Thoracic aorta (tissue), 2 donors: Measurements from ENCODE around the gene CRTAC1. TPM values are rescaled to one million over a fixed set of nuclear protein-coding genes. Genes with fewer than 3 reads are reported as not detected.

Experiments
- ATAC-seq: fragments of 150-250 bp; one replicate; pipeline ENCODE4 v1.8.0; 2017; ENCODE audit warnings: low read depth; ENCODE audit not compliant: insufficient number of reproducible peaks, low FRiP score
- DNase-seq: peaks from one replicate; pipeline ENCODE4 v3.0.0-alpha.2; 2020; ENCODE audit warnings: low spot score
- H3K27ac ChIP-seq, 2 donors: fragments of 200-600 bp; sonication (generic); 1 replicate in 1 of 2; 2 replicates in 1 of 2; pipeline ENCODE4 v1.5.1; 2016; ENCODE audit warnings: mild to moderate bottlenecking in 2 of 2, moderate library complexity in 2 of 2
- H3K27me3 ChIP-seq: fragments of 200-600 bp; sonication (generic); replicated peaks from 2 replicates; pipeline ENCODE4 v1.6.0; 2016; ENCODE audit warnings: mild to moderate bottlenecking; ENCODE audit not compliant: insufficient read depth
- H3K36me3 ChIP-seq: fragments of 200-600 bp; sonication (generic); one replicate; pipeline ENCODE4 v1.5.1; 2016
- H3K4me1 ChIP-seq, 2 donors: fragments of 200-600 bp; sonication (generic); 1 replicate in 1 of 2; 2 replicates in 1 of 2; pipeline versions ENCODE4 v1.5.1 to v1.6.0; 2016; ENCODE audit warnings: low read depth in 2 of 2, mild to moderate bottlenecking in 1 of 2; ENCODE audit not compliant: control insufficient read depth in 1 of 2
- H3K4me3 ChIP-seq: fragments of 200-600 bp; sonication (generic); 2 replicates; pipeline ENCODE4 v1.5.1; 2016; ENCODE audit warnings: mild to moderate bottlenecking
- H3K9me3 ChIP-seq: fragments of 200-600 bp; sonication (generic); 2 replicates; pipeline ENCODE4 v1.5.1; 2016
- CTCF ChIP-seq: fragments of 200-600 bp; sonication (generic); IDR thresholded peaks from one replicate; pipeline ENCODE4 v1.5.1; 2019; ENCODE audit warnings: antibody characterized with exemption
- total RNA-seq, 2 donors: library from RNA; depleted of rRNA; stranded (reverse); fragments of >200 nt; gene quantifications; one replicate each; pipeline versions ENCODE4 v1.1.0 to v1.2.3, GENCODE V29; 2016

CRTAC1 gene
- total RNA-seq, 2 donors from 2014 or later, result 4.3 to 5.2 TPM

- Histone ChIP-seq H3K4me3 (no peak overlapping the region), H3K27ac (no peak overlapping the region), H3K4me1 (no peaks in the 10 kb centered on the region), H3K9me3 (no peaks in the 10 kb centered on the region), H3K27me3 (no peaks in the 10 kb centered on the region), H3K36me3 (no peaks in the 10 kb centered on the region)
- ATAC-seq, result no peak
- no peak for TF ChIP-seq CTCF
- no peak for DNase-seq
These were observed 54.8 kb downstream of the CRTAC1 start for GRCh38 chr10:97975598-97975997.

GRCh38 chr10:97974526-97975525 is 55.6 kb downstream of the CRTAC1 start:
- no peaks in the 10 kb centered on the region for H3K4me1 ChIP-seq
- DNase-seq, result no peak
- H3K4me3 ChIP-seq, result no peak overlapping the region
- no peaks in the 10 kb centered on the region for H3K27me3 ChIP-seq
- no peak for TF ChIP-seq CTCF
- no peaks in the 10 kb centered on the region for H3K9me3 ChIP-seq
- no peaks in the 10 kb centered on the region for H3K36me3 ChIP-seq
- no peak overlapping the region for H3K27ac ChIP-seq
- ATAC-seq, result no peak

- H3K27me3 ChIP-seq, result no peaks in the 10 kb centered on the region
- H3K36me3 ChIP-seq, result no peaks in the 10 kb centered on the region
- H3K9me3 ChIP-seq, result no peaks in the 10 kb centered on the region
- TF ChIP-seq CTCF, result no peak
- no peaks in the 10 kb centered on the region for H3K4me1 ChIP-seq
- ATAC-seq (no peak), DNase-seq (no peak)
- no peak overlapping the region for H3K27ac ChIP-seq
- H3K4me3 ChIP-seq, result no peak overlapping the region
These were observed 56.3 kb downstream of the CRTAC1 start for GRCh38 chr10:97974100-97974499.

- ATAC-seq (no peak), DNase-seq (no peak)
- Histone ChIP-seq H3K4me1 (no peaks in the 10 kb centered on the region), H3K4me3 (no peak overlapping the region), H3K27me3 (no peaks in the 10 kb centered on the region), H3K36me3 (no peaks in the 10 kb centered on the region), H3K27ac (no peak overlapping the region), H3K9me3 (no peaks in the 10 kb centered on the region)
- TF ChIP-seq CTCF, result no peak
These were observed 60.8 kb downstream of the CRTAC1 start for GRCh38 chr10:97969538-97970079.

- Histone ChIP-seq H3K9me3 (no peaks in the 10 kb centered on the region), H3K4me3 (no peak overlapping the region), H3K36me3 (no peaks in the 10 kb centered on the region), H3K27me3 (no peaks in the 10 kb centered on the region), H3K4me1 (no peaks in the 10 kb centered on the region), H3K27ac (no peak overlapping the region)
- no peak for DNase-seq
- ATAC-seq, result no peak
- TF ChIP-seq CTCF, result no peak
These were observed 65.7 kb downstream of the CRTAC1 start for GRCh38 chr10:97964748-97965147.
